HG02588 (cell line): ENCODE data around the gene FBXL2.
"Not testable (repeated sequence)": the region's sequence is repeated elsewhere in the genome, so short reads cannot be mapped to it uniquely, and the experiment has no call there.

Source experiments
- ATAC-seq: cut with Tn5 transposase; IDR thresholded peaks from one replicate; pipeline ENCODE4 v1.9.1; 2021; ENCODE audit warnings: mild to moderate bottlenecking, moderate library complexity; ENCODE audit not compliant: unreplicated experiment

FBXL2 gene

GRCh38 chr3:33385423-33385822, 108.2 kb downstream of the FBXL2 start:
- ATAC-seq = no peak

GRCh38 chr3:33386631-33387030, 109.4 kb downstream of the FBXL2 start:
- no peak for ATAC-seq

DNA sequence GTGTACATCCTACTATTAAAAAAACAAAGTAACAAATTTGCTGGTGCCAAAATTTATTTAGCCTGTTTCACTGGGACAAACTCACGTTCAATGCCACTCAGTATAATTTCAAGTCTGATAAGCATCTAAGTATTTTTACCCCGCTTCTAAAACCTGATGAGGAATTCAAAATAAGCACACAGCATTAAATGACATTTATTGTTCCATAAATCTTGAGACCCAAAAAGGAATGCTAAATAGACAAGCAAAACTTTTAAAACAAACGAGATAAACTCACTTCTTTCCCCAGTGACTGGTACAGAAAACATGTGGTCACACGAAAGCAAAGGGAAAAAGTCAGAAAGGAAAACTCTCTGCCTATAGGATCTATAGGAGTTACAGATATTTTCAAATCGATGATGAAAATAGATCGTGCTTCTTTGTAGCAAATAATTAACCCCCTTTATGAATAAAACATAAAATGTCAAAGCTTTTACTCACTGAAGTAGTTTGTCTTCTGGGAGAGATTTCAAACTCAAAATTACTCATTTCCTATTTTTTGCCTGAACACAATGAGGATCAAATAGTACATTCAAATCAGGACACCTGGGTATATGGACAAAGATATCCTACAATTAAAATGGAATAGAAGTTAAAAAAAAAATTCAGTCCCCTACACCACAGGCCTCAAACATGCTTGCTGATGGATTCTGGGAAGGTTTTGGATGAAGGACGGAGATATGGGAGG, 111.3 kb downstream of the FBXL2 start:
- ATAC-seq = no peak

GRCh38 chr3:33389908-33390307, 112.7 kb downstream of the FBXL2 start:
- no peak for ATAC-seq

- no peak for ATAC-seq
These were observed 114.2 kb downstream of the FBXL2 start for GRCh38 chr3:33391255-33391995.

DNA sequence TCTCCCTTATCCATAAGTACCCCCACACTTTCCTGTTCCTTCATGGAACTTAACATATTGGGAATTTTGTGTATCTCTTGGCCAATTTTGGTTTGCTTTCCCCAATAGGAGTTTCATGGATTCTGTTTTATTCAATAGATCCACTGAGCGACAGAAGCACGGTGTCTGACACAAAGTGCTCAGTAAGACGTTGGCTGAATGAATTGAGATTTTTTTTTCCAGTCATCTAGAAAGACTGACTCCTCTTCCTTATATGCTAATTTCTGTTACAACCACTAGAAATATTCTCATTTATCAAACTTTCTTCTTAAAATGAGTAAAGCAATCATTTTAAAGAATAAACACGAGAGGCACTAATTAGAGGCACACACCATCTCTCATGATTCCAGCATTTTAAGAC, 114.9 kb downstream of the FBXL2 start:
- ATAC-seq = no peak

- ATAC-seq = no peak
These were observed 115.5 kb downstream of the FBXL2 start for GRCh38 chr3:33392703-33393125.

GRCh38 chr3:33394403-33395054, 117.3 kb downstream of the FBXL2 start:
- no peak for ATAC-seq

GRCh38 chr3:33395900-33396299, 118.7 kb downstream of the FBXL2 start:
- no peak for ATAC-seq

- no peak for ATAC-seq
These were observed 121.2 kb downstream of the FBXL2 start for GRCh38 chr3:33398410-33398809.

GRCh38 chr3:33401781-33402180, 124.5 kb downstream of the FBXL2 start:
- no peak for ATAC-seq

DNA sequence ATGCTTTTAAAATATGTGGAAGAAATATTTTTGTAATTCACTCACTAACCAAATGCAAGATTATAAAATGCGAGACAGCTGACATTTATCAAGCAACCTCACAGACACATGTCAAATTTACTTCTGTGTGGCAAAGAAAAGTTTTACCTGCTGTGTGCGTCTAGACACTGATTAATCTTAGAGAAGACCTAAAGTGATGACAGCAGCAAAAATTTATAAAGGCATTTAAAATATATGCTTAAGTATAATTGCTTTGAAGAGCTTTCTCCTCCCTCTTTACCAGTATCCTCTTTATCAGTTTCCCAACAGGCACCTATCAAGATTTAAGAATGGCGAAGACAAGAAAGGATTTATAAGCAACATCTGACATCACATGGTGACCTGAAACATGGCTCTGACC, 125.7 kb downstream of the FBXL2 start:
- ATAC-seq = no peak

DNA sequence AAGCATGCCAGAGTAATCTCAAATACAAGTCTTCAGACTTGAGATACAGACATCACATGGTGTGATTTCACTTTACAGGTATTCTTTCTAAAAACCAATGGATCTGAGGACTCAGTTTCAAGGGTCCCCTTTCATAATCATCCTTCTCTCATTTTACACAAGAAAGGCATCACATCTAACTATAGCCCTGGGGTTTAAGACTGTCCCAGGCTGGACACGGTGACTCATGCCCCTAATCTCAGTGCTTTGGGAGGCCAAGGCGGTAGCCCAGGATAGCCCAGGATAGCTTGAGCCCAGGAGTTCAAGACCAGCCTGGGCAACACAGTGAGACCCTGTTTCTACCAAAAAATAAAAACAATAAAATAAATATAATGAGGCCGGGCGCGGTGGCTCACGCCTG, 126.5 kb downstream of the FBXL2 start:
- ATAC-seq = no peak

- not testable (repeated sequence) for ATAC-seq
These were observed 133.6 kb downstream of the FBXL2 start for GRCh38 chr3:33410816-33411215.

GRCh38 chr3:33417066-33417673, 139.9 kb downstream of the FBXL2 start:
- ATAC-seq = no peak

DNA sequence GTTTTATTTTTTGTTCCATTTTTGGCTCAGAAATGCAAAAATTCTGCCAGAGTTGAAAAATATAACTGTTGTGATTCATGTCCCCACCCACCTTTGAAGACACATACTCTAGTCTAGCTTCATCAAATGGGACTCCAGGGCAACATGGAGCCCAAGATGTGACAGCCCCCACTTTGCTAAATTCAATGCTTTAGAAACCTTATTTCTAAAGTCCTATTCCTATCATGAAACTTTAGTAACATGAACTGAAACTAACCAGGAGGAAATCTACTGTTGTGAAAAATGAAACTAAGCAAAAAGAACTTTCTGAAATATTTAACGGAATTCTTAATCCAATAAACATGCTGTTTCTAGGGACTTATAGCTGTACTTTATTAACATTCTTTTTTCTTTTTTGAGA, 142.7 kb downstream of the FBXL2 start:
- no peak for ATAC-seq

GRCh38 chr3:33420966-33421365, 143.7 kb downstream of the FBXL2 start:
- no peak for ATAC-seq

GRCh38 chr3:33424606-33425452, 147.6 kb downstream of the FBXL2 start:
- no peak for ATAC-seq

DNA sequence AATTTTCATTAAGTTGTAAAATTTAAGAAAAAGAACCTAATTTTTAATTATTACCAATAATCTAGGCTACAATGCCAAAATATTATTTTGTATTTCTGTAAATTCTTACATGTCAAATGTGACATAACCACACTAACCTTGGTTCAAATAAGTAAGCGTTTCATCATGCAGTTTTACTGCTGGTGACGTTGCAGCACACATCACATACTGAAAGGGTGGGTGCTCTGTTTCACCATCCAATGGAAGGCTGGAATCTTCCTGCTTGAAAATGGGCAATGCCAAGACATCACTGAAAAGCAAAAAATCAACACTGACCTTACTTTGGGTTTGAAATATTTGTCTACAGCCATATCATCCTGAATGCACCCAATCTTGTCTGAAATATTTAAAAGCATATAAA, 148.2 kb downstream of the FBXL2 start:
- no peak for ATAC-seq

- ATAC-seq = no peak
These were observed 148.8 kb downstream of the FBXL2 start for GRCh38 chr3:33426068-33426467.
